Calu3 (cell line): ENCODE measurements around the gene PAX5. TPM values are rescaled to one million over a fixed set of nuclear protein-coding genes. Genes with fewer than 3 reads are reported as not detected.

Source experiments
- BruUV-seq: library from RNA; stranded (reverse); fragments of 400-500 nt; replicated peaks from 2 replicates; lab custom pipeline; 2021; lab: Mats Ljungman, UMichigan
- CTCF ChIA-PET: fragments of 300-600 bp; sonication (Branson Sonifier 250); formaldehyde crosslinking; loops from one replicate; lab custom pipeline; 2022; ENCODE audit warnings: antibody characterized with exemption; lab: Charles Lee
- DNase-seq: peaks from one replicate; pipeline ENCODE4 v3.0.0; 2022
- H3K27ac Mint-ChIP-seq: one replicate; pipeline ENCODE4 v1.8.0; 2022; ENCODE audit warnings: mixed read lengths; ENCODE audit not compliant: unreplicated experiment
- H3K27me3 Mint-ChIP-seq: one replicate; pipeline ENCODE4 v1.8.0; 2022; ENCODE audit warnings: mixed read lengths; ENCODE audit not compliant: unreplicated experiment
- H3K36me3 Mint-ChIP-seq: one replicate; pipeline ENCODE4 v1.8.0; 2022; ENCODE audit warnings: mild to moderate bottlenecking, moderate library complexity, mixed read lengths; ENCODE audit not compliant: insufficient read depth, unreplicated experiment
- H3K4me1 Mint-ChIP-seq: one replicate; pipeline ENCODE4 v1.8.0; 2022; ENCODE audit warnings: mild to moderate bottlenecking, low read depth, mixed read lengths; ENCODE audit not compliant: unreplicated experiment
- H3K4me3 Mint-ChIP-seq: one replicate; pipeline ENCODE4 v1.8.0; 2022; ENCODE audit warnings: mild to moderate bottlenecking, low read depth, moderate library complexity, mixed read lengths; ENCODE audit not compliant: unreplicated experiment
- H3K9me3 Mint-ChIP-seq: one replicate; pipeline ENCODE4 v1.8.0; 2022; ENCODE audit warnings: low read depth, mixed read lengths; ENCODE audit not compliant: unreplicated experiment
- CTCF ChIP-seq: fragments of 200-600 bp; IDR thresholded peaks from one replicate; pipeline ENCODE4 v1.8.0; 2022; ENCODE audit warnings: antibody characterized with exemption; ENCODE audit not compliant: unreplicated experiment
- intact Hi-C: fragments of 100-400 bp; cut with micrococcal nuclease; formaldehyde crosslinking; loops from one replicate; pipeline ENCODE4 v1.10.0; 2022; ENCODE audit not compliant: unreplicated experiment
- total RNA-seq: library from RNA; stranded (reverse); gene quantifications from 2 replicates; pipeline ENCODE4 v1.2.3, GENCODE V29; 2022

Gene PAX5
- total RNA-seq, 1 experiment from 2014 or later: not detected

GRCh38 chr9:36991516-36992134 is 42.4 kb downstream of the PAX5 start:
- CTCF ChIA-PET: interaction anchor here (1.5 kb wide), 1 partner anchor 118 kb away, joined by 9 read pairs; no protein-coding TSS in a partner anchor

GRCh38 chr9:36988848-36989247 is 45.2 kb downstream of the PAX5 start:
- Mint-ChIP-seq H3K27ac (no peak overlapping the region), H3K4me1 (no peaks in the 10 kb centered on the region), H3K36me3 (no peaks in the 10 kb centered on the region), H3K27me3 (peaks cover 55% of the 10 kb centered on the region), H3K4me3 (no peak overlapping the region), H3K9me3 (no peaks in the 10 kb centered on the region)
- BruUV-seq: no TSS peak
- CTCF ChIA-PET: interaction anchor here (0.6 kb wide), 1 partner anchor 13 kb away, joined by 6 read pairs; no protein-coding TSS in a partner anchor
- intact Hi-C loops: no loop called here
- DNase-seq: no peak
- no peak for TF ChIP-seq CTCF

More at GRCh38 chr9:36991516-36992134, 42.4 kb downstream of the PAX5 start:
- peak; percentile 33 for DNase-seq
- H3K4me1 Mint-ChIP-seq: no peaks in the 10 kb centered on the region
- no peaks in the 10 kb centered on the region for H3K9me3 Mint-ChIP-seq
- no peak for TF ChIP-seq CTCF
- H3K27me3 Mint-ChIP-seq: peaks cover 56% of the 10 kb centered on the region
- no peaks in the 10 kb centered on the region for H3K36me3 Mint-ChIP-seq
- intact Hi-C loops: loop anchor here (1.0 kb wide), 1 partner anchor 118 kb away; no protein-coding TSS in a partner anchor
- no peak overlapping the region for H3K27ac Mint-ChIP-seq
- no peak overlapping the region for H3K4me3 Mint-ChIP-seq
- BruUV-seq: no TSS peak

GRCh38 chr9:36987891-36988290 is 46.2 kb downstream of the PAX5 start:
- Mint-ChIP-seq H3K27me3 (peaks cover 57% of the 10 kb centered on the region), H3K4me3 (no peak overlapping the region), H3K9me3 (no peaks in the 10 kb centered on the region), H3K4me1 (no peaks in the 10 kb centered on the region), H3K27ac (no peak overlapping the region), H3K36me3 (no peaks in the 10 kb centered on the region)
- intact Hi-C loops: no loop called here
- no peak for TF ChIP-seq CTCF
- DNase-seq: no peak
- CTCF ChIA-PET: no interaction called here
- BruUV-seq: no TSS peak

- no peak overlapping the region for H3K4me3 Mint-ChIP-seq
- no TSS peak for BruUV-seq
- H3K9me3 Mint-ChIP-seq: no peaks in the 10 kb centered on the region
- intact Hi-C loops: no loop called here
- DNase-seq: no peak
- TF ChIP-seq CTCF: no peak
- CTCF ChIA-PET: no interaction called here
- H3K36me3 Mint-ChIP-seq: no peaks in the 10 kb centered on the region
- no peaks in the 10 kb centered on the region for H3K4me1 Mint-ChIP-seq
- H3K27me3 Mint-ChIP-seq: peaks cover 62% of the 10 kb centered on the region
- no peak overlapping the region for H3K27ac Mint-ChIP-seq
Measured at GRCh38 chr9:36987409-36987808, 46.7 kb downstream of the PAX5 start.
